RWPE2 (cell line): ENCODE measurements around the gene COCH.

Experiments used
- ATAC-seq: fragments of 200-7000 bp; cut with Tn5 transposase; 3 replicates; pipeline ENCODE4 v1.9.1; 2021; ENCODE audit warnings: low read depth
- DNase-seq: peaks from one replicate; pipeline ENCODE4 v3.0.0-alpha.2; 2020; ENCODE audit warnings: low spot score
- H3K27ac ChIP-seq: fragments of 450-650 bp; 2 replicates; pipeline ENCODE4 v1.5.1; 2017; ENCODE audit warnings: mild to moderate bottlenecking; ENCODE audit not compliant: poor library complexity, severe bottlenecking
- H3K27me3 ChIP-seq: fragments of 250-450 bp; sonication (Bioruptor Pico); 2 replicates; pipeline ENCODE4 v1.5.1; 2021; ENCODE audit warnings: mild to moderate bottlenecking, moderate library complexity; ENCODE audit not compliant: insufficient read depth, poor library complexity, severe bottlenecking
- H3K36me3 ChIP-seq: fragments of 250-450 bp; sonication (Bioruptor Pico); 2 replicates; pipeline ENCODE4 v1.5.1; 2020; ENCODE audit warnings: low read depth, mild to moderate bottlenecking, moderate library complexity
- H3K4me1 ChIP-seq: fragments of 250-450 bp; sonication (Bioruptor Pico); 2 replicates; pipeline ENCODE4 v1.5.1; 2021; ENCODE audit warnings: mild to moderate bottlenecking, moderate library complexity; ENCODE audit not compliant: insufficient read depth, poor library complexity, severe bottlenecking
- H3K4me3 ChIP-seq: fragments of 250-450 bp; sonication (Bioruptor Pico); 2 replicates; pipeline ENCODE4 v1.5.1; 2021; ENCODE audit warnings: mild to moderate bottlenecking, moderate library complexity; ENCODE audit not compliant: severe bottlenecking
- H3K9me3 ChIP-seq: fragments of 250-450 bp; sonication (Bioruptor Pico); 2 replicates; pipeline ENCODE4 v1.5.1; 2021; ENCODE audit warnings: mild to moderate bottlenecking, moderate library complexity; ENCODE audit not compliant: severe bottlenecking
- CTCF ChIP-seq: fragments of 450-650 bp; IDR thresholded peaks from one replicate; pipeline ENCODE4 v1.5.1; 2017; ENCODE audit warnings: mild to moderate bottlenecking, moderate library complexity; ENCODE audit not compliant: poor library complexity, severe bottlenecking

COCH gene

GRCh38 chr14:30884901-30885300, 10.5 kb downstream of the COCH start:
- no peaks in the 10 kb centered on the region for H3K36me3 ChIP-seq
- no peak for ATAC-seq
- no peak overlapping the region for H3K27ac ChIP-seq

GRCh38 chr14:30885840-30886740, 11.7 kb downstream of the COCH start:
- no peak for DNase-seq
- no peaks in the 10 kb centered on the region for H3K36me3 ChIP-seq
- no peak overlapping the region for H3K4me3 ChIP-seq
- H3K9me3 ChIP-seq = no peaks in the 10 kb centered on the region
- no peak for TF ChIP-seq CTCF
- no peaks in the 10 kb centered on the region for H3K4me1 ChIP-seq
- no peak for ATAC-seq
- no peak overlapping the region for H3K27ac ChIP-seq
- H3K27me3 ChIP-seq = peaks cover 3% of the 10 kb centered on the region

More at GRCh38 chr14:30884901-30885300, 10.5 kb downstream of the COCH start:
- no peak overlapping the region for H3K4me3 ChIP-seq
- no peaks in the 10 kb centered on the region for H3K9me3 ChIP-seq
- DNase-seq = no peak
- no peak for TF ChIP-seq CTCF
- H3K4me1 ChIP-seq = no peaks in the 10 kb centered on the region
- peaks cover 3% of the 10 kb centered on the region for H3K27me3 ChIP-seq

- H3K36me3 ChIP-seq = peaks cover 5% of the 10 kb centered on the region
- H3K27ac ChIP-seq = no peak overlapping the region
- H3K9me3 ChIP-seq = no peaks in the 10 kb centered on the region
- H3K27me3 ChIP-seq = peaks cover 3% of the 10 kb centered on the region
- no peak; the same call in 2 of the 3 replicates for ATAC-seq
- H3K4me3 ChIP-seq = no peak overlapping the region
- no peaks in the 10 kb centered on the region for H3K4me1 ChIP-seq
- no peak for DNase-seq
- TF ChIP-seq CTCF = no peak
These were observed 14.3 kb downstream of the COCH start for GRCh38 chr14:30888480-30889243.

GRCh38 chr14:30889244-30889594, 14.9 kb downstream of the COCH start:
- no peak overlapping the region for H3K4me3 ChIP-seq
- no peaks in the 10 kb centered on the region for H3K4me1 ChIP-seq
- H3K36me3 ChIP-seq = peaks cover 10% of the 10 kb centered on the region
- no peak for DNase-seq
- H3K27ac ChIP-seq = no peak overlapping the region
- peaks cover under 1% of the 10 kb centered on the region for H3K27me3 ChIP-seq
- ATAC-seq = no peak
- no peaks in the 10 kb centered on the region for H3K9me3 ChIP-seq
- no peak for TF ChIP-seq CTCF
